IPS DF 19.7 (cell line): ENCODE data around the gene SHISAL1.
"Not testable (repeated sequence)": the region's sequence is repeated elsewhere in the genome, so short reads cannot be mapped to it uniquely, and the experiment has no call there.

Experiments
- DNase-seq: peaks from one replicate; pipeline ENCODE4 v3.0.0-alpha.2; 2013; ENCODE audit warnings: low read depth, low spot score

Gene SHISAL1

DNA sequence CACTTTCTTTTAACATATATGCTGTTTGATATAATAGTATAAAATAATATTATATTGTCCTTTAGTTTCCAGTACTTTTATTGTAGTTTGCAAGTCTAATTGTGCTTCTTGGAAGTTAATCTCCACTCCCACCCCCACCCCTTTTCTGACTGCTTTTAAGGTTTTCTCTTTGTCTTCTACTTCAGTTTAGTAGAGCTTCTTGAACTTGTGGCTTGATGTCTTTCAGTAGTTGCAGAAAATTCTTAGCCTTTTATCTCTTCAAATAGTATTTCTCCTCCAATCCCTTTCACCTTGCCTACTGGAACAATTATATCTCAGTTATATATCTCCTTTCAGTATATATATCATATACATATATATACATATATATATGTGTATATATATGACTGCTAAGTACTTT, 75.5 kb downstream of the SHISAL1 start:
- DNase-seq, result no peak

DNA sequence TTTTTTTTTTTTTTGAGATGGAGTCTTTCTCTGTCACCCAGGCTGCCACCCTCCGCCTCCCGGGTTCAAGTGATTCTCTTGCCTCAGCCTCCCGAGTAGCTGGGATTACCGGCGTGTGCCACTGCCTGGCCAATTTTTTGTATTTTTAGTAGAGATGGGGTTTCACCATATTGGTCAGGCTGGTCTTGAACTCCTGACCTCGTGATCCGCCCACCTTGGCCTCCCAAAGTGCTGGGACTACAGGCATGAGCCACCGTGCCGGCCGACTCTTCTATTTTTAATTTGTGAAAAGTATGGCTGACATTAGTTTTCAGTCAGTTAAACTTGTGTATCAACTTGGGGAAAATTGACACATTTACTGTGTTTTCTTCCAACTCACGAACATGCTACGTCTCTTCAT, 78.4 kb downstream of the SHISAL1 start:
- DNase-seq, result not testable (repeated sequence)

DNA sequence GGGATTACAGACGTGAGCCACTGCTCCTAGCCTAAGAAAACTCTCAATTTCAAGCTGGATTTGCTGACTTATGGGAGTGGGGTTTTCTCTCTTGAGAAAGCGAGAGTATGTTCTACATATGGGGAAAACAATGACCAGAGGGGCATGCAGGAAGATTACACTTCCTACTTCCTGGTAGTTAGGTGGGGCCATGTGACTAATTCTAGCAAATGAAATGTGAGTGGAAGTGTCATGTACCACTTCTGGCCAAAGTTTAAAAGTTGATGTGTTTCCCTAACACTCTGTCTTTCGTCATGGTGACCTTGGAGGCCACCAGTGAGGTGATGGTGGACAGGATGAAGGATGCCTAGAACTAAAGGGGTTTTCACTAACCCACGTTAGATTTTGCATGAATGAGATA, 81.5 kb downstream of the SHISAL1 start:
- DNase-seq, result no peak

DNA sequence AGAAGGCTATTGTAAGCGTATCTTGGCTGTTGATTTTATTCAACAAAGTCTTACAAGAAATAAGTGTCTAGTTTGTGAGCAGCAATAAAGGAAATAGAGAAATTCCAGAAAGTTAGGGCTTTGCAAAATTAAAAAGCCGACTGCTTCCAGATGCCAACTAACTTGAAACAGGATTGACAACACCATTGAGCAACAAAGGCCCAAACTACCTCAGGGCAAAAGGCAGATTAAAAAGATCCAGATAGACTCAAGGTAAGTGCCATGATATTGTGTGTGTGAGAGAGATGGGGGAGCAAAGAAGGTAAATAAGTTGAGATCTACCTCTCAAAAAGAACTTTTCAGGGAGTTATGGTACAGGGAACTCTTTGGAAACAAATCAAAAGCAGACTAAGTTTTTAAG, 82.9 kb downstream of the SHISAL1 start:
- DNase-seq, result no peak

DNA sequence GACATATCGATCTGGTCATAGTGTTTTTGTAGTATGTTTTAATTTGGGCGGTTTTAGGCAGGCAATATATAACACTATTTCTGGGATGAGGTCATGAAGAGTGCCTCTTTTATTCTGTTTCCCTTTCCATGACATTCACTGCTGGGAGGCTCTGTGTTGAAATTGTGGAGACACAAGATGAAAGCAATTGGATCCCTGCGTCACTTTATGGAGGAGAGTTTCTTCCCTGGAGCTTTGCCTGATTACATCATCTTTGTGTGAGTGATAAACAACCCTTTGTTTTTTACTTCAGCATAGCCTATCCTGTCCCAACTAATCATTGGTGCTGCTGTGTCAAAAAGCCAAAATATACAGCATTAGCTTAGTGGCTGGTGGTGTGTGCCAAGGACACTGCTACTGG, 83.4 kb downstream of the SHISAL1 start:
- DNase-seq, result no peak

DNA sequence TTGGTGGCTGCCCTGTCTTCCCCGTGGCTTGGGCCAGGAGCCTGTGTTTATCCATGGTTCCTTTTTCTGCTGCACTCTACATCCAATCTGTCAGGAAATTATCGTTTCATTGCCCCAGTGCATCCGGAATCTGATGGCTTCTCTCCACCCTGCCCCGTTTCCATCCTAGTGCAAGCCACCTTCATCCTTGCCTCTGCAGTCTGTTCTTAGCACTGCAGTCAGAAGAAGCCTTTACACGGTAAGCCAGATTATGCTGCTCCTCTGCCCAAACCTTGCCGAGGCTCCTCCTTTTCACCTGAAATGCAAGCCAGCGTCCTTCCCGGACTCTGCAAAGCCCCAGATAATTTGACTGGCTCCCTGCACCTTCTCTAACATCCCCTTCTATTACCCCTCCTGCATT, 86.9 kb downstream of the SHISAL1 start:
- DNase-seq, result no peak

GRCh38 chr22:44225091-44225689, 87.6 kb downstream of the SHISAL1 start:
- DNase-seq, result no peak

DNA sequence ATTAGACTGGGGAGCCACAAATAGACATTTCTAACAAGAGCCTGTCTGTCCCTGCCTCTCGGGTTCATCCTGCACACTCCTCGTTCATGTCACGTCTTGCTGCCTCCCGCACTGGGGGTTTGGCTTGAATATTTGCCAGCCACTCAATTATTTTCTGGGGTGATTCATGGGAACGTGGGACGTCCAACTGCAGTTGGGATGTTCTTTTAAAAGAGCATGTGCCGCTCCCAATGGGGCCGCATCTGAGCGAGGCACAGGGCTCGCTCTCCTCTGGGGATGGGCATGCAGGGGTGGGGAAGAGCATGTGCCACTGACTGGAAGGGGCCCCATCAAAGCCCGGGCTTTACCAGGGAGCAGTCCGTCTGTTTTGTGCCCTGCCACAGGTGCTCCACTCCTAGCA, 88.6 kb downstream of the SHISAL1 start:
- DNase-seq, result no peak

DNA sequence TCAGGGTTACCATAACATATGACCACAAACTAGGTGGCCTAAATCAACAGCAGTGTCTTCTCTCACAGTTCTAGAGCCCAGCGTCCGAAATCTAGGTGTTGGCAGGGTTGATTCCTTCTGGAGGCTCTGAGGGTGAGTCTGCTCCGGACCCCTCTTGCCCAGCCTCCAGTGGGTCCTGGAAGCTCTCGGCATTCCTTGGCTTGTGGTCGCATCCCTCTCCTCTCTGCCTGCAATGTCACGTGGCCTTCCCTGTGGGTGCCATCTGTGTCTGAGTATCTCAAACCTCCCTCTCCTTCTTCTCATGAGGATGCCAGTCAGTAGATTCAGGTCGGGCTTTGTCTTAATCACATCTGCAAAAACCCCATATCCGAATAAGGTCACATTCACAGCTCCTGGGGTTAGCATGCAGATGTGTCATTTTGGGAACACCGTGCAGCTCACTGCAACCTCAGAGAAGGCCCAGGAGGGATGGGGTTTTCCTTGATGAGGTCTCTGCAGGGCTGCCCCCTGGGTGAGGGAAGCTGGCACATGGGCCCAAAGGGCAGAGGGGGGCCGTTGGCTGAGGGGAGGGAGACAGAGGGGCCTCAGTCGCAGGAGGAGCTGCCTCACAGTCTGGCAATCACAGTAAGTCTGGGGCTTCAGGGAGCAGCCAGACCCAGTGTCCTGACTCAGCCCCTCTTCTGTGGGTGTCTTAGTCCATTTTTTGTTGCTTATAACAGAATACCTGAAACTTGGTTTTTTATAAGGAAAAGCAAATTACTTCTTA, 90.9 kb downstream of the SHISAL1 start:
- DNase-seq, result no peak

DNA sequence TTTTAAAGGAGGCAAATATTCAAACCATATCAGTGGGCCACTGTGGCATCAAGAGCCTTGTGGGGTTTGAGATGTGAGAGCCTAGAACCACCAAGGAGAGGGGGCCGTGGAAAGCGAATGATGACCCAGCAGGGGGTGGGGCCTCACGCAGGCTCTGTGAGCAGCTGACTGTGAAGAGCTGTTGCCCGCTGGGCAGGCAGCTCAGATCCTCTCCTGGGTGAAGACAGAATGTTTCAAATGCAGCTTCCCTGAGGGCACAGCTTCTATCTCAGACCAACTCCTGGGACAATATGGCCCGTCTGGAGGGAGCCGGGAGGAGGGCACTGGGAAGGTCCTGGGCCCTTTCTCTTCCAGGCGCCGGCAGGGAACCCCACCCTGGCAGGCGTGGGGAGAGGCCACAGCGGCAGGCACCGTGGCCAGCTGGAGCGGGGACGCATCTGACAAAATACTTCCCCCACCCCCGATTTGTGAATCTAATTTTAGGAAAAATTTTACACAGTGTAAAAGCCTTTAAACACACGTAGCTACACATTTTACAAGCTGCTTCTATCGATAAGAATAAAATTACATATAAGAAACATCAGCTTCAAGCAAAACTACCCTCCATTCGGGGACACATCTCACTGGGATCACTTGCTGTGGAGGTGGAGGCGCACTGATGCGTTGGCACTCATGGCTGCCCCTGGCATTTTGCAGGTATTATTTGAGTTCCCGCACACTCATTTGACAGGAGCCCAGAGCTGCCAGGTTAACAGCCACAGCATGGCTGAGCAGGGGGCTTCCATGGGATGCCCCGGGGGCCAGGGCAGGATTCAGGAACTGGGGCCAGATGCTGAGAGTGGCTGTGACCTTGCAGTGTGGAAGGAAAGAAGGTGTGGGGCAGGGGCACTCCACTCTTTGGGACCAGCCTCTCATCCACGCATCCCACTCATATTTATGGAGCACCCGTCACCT, 91.7 kb downstream of the SHISAL1 start:
- DNase-seq, result no peak

GRCh38 chr22:44219101-44219870, 93.5 kb downstream of the SHISAL1 start:
- no peak for DNase-seq

- DNase-seq, result no peak
Observed at GRCh38 chr22:44218071-44218470, 94.7 kb downstream of the SHISAL1 start.

- no peak for DNase-seq
Observed at GRCh38 chr22:44217346-44217745, 95.4 kb downstream of the SHISAL1 start.

DNA sequence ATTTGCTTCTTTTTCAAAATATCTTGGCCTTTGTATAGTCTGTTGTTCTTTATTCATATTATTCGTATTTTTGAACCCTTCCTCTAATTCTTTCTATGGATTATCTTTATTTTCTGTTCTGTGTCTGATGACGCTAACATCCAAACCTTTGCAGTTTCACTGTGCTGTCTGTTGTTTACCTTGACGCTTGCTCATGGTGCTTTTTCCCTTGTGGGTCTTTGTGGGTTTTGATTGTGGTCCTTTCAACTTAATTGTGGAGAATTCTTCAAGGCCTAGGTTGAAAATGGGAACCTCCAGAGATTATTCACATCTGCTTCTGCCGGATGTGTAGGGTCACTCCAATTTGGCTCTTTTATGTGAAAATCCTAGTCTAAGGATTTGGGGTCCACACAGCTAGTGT, 97.5 kb downstream of the SHISAL1 start:
- no peak for DNase-seq

DNA sequence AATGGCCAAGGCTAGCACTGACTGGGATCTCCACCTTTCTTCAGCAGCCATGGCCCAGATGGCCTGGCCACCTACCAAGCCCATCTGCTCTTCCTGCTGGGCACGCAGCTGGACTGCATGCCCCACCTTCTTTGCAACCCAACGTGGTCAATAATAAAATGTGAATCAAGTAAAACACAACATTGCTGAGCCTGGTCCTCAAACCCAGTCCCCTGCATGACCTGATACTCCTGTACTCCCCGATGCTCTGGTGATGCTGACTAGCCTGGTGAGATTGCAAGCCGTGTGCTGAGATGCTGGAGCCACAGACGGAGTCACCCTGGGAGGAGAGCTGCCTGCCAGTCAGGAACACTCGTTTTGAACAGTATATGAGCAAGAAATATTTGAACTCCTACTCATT, 98.0 kb downstream of the SHISAL1 start:
- DNase-seq, result no peak

- no peak for DNase-seq
Observed at GRCh38 chr22:44214187-44214586, 98.6 kb downstream of the SHISAL1 start.

DNA sequence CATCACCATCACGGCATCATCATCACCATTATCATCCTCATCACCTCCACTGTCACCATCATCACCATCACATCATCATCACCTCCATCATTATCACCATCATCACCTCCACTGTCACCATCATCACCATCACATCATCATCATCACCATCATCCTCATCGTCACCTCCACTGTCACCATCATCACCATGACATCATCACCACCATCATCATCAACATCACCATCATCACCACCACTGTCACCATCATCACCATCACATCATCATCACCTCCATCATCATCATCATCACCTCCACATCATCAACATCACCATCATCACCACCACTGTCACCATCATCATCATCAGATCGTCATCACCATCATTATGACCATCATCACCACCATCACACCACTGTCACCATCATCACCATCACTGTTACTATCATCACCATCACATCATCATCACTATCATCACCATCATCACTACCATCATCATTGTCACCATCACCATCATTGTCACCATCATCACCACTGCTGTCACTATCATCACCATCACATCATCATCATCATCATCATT, 99.2 kb downstream of the SHISAL1 start:
- no peak for DNase-seq

GRCh38 chr22:44212936-44213335, 99.8 kb downstream of the SHISAL1 start:
- no peak for DNase-seq

GRCh38 chr22:44211946-44212930, 100.5 kb downstream of the SHISAL1 start:
- no peak for DNase-seq
